WTC11 (cell line): Measurements from ENCODE around the gene REEP6. TPM values are rescaled to one million over a fixed set of nuclear protein-coding genes. Genes with fewer than 3 reads are reported as not detected.

Experiments used
- ATAC-seq: fragments of 200-7000 bp; cut with Tn5 transposase; 2 replicates; pipeline ENCODE4 v1.10.0; 2021; ENCODE audit warnings: mild to moderate bottlenecking, moderate library complexity
- CTCF ChIA-PET: fragments of 300-600 bp; sonication (Branson Sonifier 250); formaldehyde crosslinking; loops from one replicate; lab custom pipeline; 2021; ENCODE audit warnings: antibody characterized with exemption; lab: Charles Lee
- POLR2A ChIA-PET: fragments of 350-600 bp; sonication (Branson Sonifier 250); formaldehyde crosslinking; loops from one replicate; lab custom pipeline; 2021; ENCODE audit warnings: antibody characterized with exemption; lab: Charles Lee
- DNase-seq: peaks from one replicate; pipeline ENCODE4 v3.0.0; 2021; ENCODE audit warnings: low spot score
- H3K27ac Mint-ChIP-seq: 2 replicates; pipeline ENCODE4 v1.8.0; 2021; ENCODE audit warnings: mixed read lengths
- H3K27me3 Mint-ChIP-seq: 2 replicates; pipeline ENCODE4 v1.8.0; 2021; ENCODE audit warnings: low read depth, mild to moderate bottlenecking, moderate library complexity, mixed read lengths
- H3K36me3 Mint-ChIP-seq: 2 replicates; pipeline ENCODE4 v1.8.0; 2021; ENCODE audit warnings: mixed read lengths
- H3K4me1 Mint-ChIP-seq: 2 replicates; pipeline ENCODE4 v1.8.0; 2022; ENCODE audit warnings: mixed read lengths
- H3K4me3 Mint-ChIP-seq: 2 replicates; pipeline ENCODE4 v1.8.0; 2021; ENCODE audit warnings: mild to moderate bottlenecking, moderate library complexity, mixed read lengths
- H3K9me3 Mint-ChIP-seq: 2 replicates; pipeline ENCODE4 v1.8.0; 2021; ENCODE audit warnings: mixed read lengths
- ATF1 ChIP-seq: sonication (generic); formaldehyde crosslinking; IDR thresholded peaks from 2 replicates; pipeline ENCODE4 v1.8.1; 2023; ENCODE audit warnings: mild to moderate bottlenecking, moderate library complexity, missing genetic modification reagents
- CREM ChIP-seq: sonication (generic); formaldehyde crosslinking; IDR thresholded peaks from 2 replicates; pipeline ENCODE4 v1.8.1; 2022; ENCODE audit warnings: mild to moderate bottlenecking, missing genetic modification reagents, moderate library complexity
- FOXJ3 ChIP-seq: sonication (generic); formaldehyde crosslinking; IDR thresholded peaks from 2 replicates; pipeline ENCODE4 v1.9.0; 2021; ENCODE audit warnings: missing genetic modification reagents, mild to moderate bottlenecking, borderline replicate concordance
- FOXK1 ChIP-seq: sonication (generic); formaldehyde crosslinking; IDR thresholded peaks from 2 replicates; pipeline ENCODE4 v1.8.0; 2022; ENCODE audit warnings: mild to moderate bottlenecking, moderate library complexity, missing genetic modification reagents
- GABPB1 ChIP-seq: sonication (generic); formaldehyde crosslinking; IDR thresholded peaks from 2 replicates; pipeline ENCODE4 v1.8.1; 2023; ENCODE audit warnings: mild to moderate bottlenecking, missing genetic modification reagents
- KAT7 ChIP-seq: sonication (generic); formaldehyde crosslinking; IDR thresholded peaks from 2 replicates; pipeline ENCODE4 v1.8.1; 2023; ENCODE audit warnings: missing genetic modification reagents, mild to moderate bottlenecking, borderline replicate concordance
- MXD4 ChIP-seq: fragments of 250-450 bp; sonication (Bioruptor Pico); IDR thresholded peaks from 2 replicates; pipeline ENCODE4 v1.8.0; 2021; ENCODE audit warnings: mild to moderate bottlenecking, moderate library complexity, borderline replicate concordance
- NFE2L1 ChIP-seq: sonication (generic); formaldehyde crosslinking; IDR thresholded peaks from 2 replicates; pipeline ENCODE4 v1.8.1; 2023; ENCODE audit warnings: missing genetic modification reagents
- NFYB ChIP-seq: sonication (generic); formaldehyde crosslinking; conservative IDR thresholded peaks from 2 replicates; pipeline ENCODE4 v1.8.0; 2022; ENCODE audit warnings: low read depth, missing genetic modification reagents
- NR3C1 ChIP-seq: sonication (generic); formaldehyde crosslinking; conservative IDR thresholded peaks from 2 replicates; pipeline ENCODE4 v1.8.1; 2023; ENCODE audit warnings: low read depth, mild to moderate bottlenecking, missing genetic modification reagents
- RELA ChIP-seq: sonication (generic); formaldehyde crosslinking; IDR thresholded peaks from 2 replicates; pipeline ENCODE4 v1.8.1; 2022; ENCODE audit warnings: missing genetic modification reagents, mild to moderate bottlenecking, borderline replicate concordance
- SMAD4 ChIP-seq: sonication (generic); formaldehyde crosslinking; IDR thresholded peaks from 2 replicates; pipeline ENCODE4 v1.8.0; 2022; ENCODE audit warnings: mild to moderate bottlenecking, missing genetic modification reagents
- TEAD4 ChIP-seq: sonication (generic); formaldehyde crosslinking; IDR thresholded peaks from 2 replicates; pipeline ENCODE4 v1.8.0; 2022; ENCODE audit warnings: mild to moderate bottlenecking, missing genetic modification reagents
- ZNF416 ChIP-seq: fragments of 250-450 bp; sonication (Bioruptor Pico); IDR thresholded peaks from 2 replicates; pipeline ENCODE4 v1.9.0; 2021; ENCODE audit warnings: mild to moderate bottlenecking, inconsistent platforms
- total RNA-seq: library from RNA; stranded (reverse); gene quantifications from 3 replicates; pipeline ENCODE4 v1.2.3, GENCODE V29; 2021
- TF ChIP-seq, protein P1 (sequence below): sonication (generic); formaldehyde crosslinking; IDR thresholded peaks from 2 replicates; pipeline ENCODE4 v1.8.0; 2023; ENCODE audit warnings: missing genetic modification reagents, mild to moderate bottlenecking, borderline replicate concordance
- TF ChIP-seq, protein P2 (sequence below): sonication (generic); formaldehyde crosslinking; IDR thresholded peaks from 2 replicates; pipeline ENCODE4 v1.8.0; 2022; ENCODE audit warnings: missing genetic modification reagents
- TF ChIP-seq, protein P3 (sequence below): sonication (generic); formaldehyde crosslinking; IDR thresholded peaks from 2 replicates; pipeline ENCODE4 v1.8.0; 2023; ENCODE audit warnings: missing genetic modification reagents

Gene REEP6
- total RNA-seq, 1 experiment from 2014 or later, result 17.0 TPM

- no peak for ATAC-seq
- Mint-ChIP-seq H3K4me1 (peaks cover 8% of the 10 kb centered on the region; the same call in 1 of the 2 replicates), H3K27me3 (peaks cover 63% of the 10 kb centered on the region), H3K4me3 (no peak overlapping the region), H3K9me3 (no peaks in the 10 kb centered on the region), H3K36me3 (no peaks in the 10 kb centered on the region), H3K27ac (no peak overlapping the region)
- CTCF ChIA-PET, result interaction anchor here (0.6 to 5.2 kb wide), 9 partner anchors 9 to 384 kb away, joined by 3 to 76 read pairs (median 5); partner anchors contain the start of genes PCSK4 and REEP6
- POLR2A ChIA-PET, result interaction anchor here (1.1 kb wide), 1 partner anchor 9 kb away, joined by 8 read pairs; no protein-coding TSS in a partner anchor
- TF ChIP-seq ZNF416 (CRISPR knock-in tag) (no peak), ATF1 (no peak), NR3C1 (CRISPR knock-in tag) (no peak), NFE2L1 (no peak), KAT7 (CRISPR knock-in tag) (no peak), MXD4 (CRISPR knock-in tag) (no peak), NFYB (CRISPR knock-in tag) (no peak), FOXJ3 (CRISPR knock-in tag) (no peak), CREM (CRISPR knock-in tag) (no peak), FOXK1 (no peak), SMAD4 (CRISPR knock-in tag) (no peak), GABPB1 (CRISPR knock-in tag) (no peak), TEAD4 (CRISPR knock-in tag) (no peak), RELA (CRISPR knock-in tag) (no peak)
- TF ChIP-seq, protein P1, sequence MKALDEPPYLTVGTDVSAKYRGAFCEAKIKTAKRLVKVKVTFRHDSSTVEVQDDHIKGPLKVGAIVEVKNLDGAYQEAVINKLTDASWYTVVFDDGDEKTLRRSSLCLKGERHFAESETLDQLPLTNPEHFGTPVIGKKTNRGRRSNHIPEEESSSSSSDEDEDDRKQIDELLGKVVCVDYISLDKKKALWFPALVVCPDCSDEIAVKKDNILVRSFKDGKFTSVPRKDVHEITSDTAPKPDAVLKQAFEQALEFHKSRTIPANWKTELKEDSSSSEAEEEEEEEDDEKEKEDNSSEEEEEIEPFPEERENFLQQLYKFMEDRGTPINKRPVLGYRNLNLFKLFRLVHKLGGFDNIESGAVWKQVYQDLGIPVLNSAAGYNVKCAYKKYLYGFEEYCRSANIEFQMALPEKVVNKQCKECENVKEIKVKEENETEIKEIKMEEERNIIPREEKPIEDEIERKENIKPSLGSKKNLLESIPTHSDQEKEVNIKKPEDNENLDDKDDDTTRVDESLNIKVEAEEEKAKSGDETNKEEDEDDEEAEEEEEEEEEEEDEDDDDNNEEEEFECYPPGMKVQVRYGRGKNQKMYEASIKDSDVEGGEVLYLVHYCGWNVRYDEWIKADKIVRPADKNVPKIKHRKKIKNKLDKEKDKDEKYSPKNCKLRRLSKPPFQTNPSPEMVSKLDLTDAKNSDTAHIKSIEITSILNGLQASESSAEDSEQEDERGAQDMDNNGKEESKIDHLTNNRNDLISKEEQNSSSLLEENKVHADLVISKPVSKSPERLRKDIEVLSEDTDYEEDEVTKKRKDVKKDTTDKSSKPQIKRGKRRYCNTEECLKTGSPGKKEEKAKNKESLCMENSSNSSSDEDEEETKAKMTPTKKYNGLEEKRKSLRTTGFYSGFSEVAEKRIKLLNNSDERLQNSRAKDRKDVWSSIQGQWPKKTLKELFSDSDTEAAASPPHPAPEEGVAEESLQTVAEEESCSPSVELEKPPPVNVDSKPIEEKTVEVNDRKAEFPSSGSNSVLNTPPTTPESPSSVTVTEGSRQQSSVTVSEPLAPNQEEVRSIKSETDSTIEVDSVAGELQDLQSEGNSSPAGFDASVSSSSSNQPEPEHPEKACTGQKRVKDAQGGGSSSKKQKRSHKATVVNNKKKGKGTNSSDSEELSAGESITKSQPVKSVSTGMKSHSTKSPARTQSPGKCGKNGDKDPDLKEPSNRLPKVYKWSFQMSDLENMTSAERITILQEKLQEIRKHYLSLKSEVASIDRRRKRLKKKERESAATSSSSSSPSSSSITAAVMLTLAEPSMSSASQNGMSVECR (CRISPR knock-in tag), result no peak
- TF ChIP-seq, protein P2, sequence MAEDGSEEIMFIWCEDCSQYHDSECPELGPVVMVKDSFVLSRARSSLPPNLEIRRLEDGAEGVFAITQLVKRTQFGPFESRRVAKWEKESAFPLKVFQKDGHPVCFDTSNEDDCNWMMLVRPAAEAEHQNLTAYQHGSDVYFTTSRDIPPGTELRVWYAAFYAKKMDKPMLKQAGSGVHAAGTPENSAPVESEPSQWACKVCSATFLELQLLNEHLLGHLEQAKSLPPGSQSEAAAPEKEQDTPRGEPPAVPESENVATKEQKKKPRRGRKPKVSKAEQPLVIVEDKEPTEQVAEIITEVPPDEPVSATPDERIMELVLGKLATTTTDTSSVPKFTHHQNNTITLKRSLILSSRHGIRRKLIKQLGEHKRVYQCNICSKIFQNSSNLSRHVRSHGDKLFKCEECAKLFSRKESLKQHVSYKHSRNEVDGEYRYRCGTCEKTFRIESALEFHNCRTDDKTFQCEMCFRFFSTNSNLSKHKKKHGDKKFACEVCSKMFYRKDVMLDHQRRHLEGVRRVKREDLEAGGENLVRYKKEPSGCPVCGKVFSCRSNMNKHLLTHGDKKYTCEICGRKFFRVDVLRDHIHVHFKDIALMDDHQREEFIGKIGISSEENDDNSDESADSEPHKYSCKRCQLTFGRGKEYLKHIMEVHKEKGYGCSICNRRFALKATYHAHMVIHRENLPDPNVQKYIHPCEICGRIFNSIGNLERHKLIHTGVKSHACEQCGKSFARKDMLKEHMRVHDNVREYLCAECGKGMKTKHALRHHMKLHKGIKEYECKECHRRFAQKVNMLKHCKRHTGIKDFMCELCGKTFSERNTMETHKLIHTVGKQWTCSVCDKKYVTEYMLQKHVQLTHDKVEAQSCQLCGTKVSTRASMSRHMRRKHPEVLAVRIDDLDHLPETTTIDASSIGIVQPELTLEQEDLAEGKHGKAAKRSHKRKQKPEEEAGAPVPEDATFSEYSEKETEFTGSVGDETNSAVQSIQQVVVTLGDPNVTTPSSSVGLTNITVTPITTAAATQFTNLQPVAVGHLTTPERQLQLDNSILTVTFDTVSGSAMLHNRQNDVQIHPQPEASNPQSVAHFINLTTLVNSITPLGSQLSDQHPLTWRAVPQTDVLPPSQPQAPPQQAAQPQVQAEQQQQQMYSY (CRISPR knock-in tag), result no peak
- TF ChIP-seq, protein P3, sequence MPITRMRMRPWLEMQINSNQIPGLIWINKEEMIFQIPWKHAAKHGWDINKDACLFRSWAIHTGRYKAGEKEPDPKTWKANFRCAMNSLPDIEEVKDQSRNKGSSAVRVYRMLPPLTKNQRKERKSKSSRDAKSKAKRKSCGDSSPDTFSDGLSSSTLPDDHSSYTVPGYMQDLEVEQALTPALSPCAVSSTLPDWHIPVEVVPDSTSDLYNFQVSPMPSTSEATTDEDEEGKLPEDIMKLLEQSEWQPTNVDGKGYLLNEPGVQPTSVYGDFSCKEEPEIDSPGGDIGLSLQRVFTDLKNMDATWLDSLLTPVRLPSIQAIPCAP (CRISPR knock-in tag), result no peak
- TF ChIP-seq, all 79 proteins: peak for 0
- no peak for DNase-seq
These were observed 37.2 kb upstream of the REEP6 start for GRCh38 chr19:1453525-1454364.
